NCI-H82 treated with DMSO at 0.1 percent for 48 hours (cell line): ENCODE measurements around the gene RET.

Experiments
- DNase-seq: peaks from one replicate; lab custom pipeline; 2025; ENCODE audit not compliant: unreplicated experiment; lab: John Stamatoyannopoulos, UW

Gene RET

DNA sequence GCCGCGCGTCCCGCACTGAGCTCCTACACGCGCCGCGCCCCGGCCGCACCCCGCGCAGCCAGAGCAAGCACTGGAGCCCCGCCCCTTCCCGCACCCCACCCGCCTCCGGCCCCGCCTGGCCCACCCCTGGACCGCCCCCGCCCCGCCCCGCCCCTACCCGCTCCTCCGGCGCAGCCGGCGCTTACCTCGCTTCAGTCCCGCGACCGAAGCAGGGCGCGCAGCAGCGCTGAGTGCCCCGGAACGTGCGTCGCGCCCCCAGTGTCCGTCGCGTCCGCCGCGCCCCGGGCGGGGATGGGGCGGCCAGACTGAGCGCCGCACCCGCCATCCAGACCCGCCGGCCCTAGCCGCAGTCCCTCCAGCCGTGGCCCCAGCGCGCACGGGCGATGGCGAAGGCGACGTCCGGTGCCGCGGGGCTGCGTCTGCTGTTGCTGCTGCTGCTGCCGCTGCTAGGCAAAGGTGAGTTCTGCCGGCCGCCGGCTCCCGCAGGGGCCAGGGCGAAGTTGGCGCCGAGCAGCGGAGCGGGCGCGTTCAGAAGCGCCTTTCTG is at the start of gene RET:
RET (plus strand) TSS at position 194 of the 545 bp plus-strand sequence; CDS start at position 384, 190 bp downstream.
- no peak for DNase-seq

DNA sequence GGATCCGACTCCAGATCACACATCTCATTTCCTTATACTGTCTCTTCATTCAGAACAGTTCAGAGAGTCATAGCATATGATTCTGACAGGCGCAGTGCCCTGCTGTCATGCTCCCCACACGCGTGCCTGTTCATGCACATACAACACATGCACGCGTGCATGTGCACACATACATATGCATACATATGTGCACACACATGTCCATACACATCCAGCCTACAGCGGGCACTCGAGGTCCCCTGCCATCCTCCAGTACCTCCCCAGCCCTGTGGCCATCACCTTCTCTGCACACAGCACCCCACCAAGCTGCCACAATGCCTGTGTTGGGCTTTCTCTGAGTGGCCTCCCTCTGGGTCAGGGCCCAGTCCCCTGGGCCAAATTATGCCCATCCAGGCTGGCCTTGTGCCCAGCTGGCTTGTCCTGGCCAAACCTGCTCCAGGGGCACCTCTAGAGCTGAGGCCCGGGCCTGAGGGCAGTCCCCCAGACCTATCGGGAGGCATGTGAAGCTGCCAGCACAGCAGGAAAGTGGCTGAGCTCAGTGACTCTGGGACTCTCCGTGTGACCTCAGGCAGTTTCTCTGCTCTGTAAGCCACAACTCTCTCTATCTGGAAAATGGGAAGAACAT is 49.4 kb upstream of the RET start:
- no peak for DNase-seq

DNA sequence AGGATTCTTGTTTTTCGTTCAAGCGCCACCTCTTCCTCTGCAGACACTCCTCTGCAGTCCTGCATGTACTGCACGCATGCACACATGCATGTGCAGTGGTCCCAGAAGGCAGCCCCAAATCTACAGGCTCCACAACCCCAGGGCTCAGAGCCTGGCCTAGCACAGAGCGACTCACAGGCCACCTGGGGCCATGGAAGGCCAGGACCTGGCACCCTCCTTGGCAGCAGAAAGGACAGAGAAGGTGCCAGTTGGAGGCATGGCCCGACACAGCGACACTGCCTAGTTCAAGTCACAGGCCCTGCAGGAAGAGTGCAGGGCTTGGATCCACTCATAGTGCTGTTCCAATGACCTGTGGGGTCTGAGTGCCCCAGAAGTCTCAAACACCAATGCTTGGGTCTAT is 48.7 kb upstream of the RET start:
- no peak for DNase-seq

DNA sequence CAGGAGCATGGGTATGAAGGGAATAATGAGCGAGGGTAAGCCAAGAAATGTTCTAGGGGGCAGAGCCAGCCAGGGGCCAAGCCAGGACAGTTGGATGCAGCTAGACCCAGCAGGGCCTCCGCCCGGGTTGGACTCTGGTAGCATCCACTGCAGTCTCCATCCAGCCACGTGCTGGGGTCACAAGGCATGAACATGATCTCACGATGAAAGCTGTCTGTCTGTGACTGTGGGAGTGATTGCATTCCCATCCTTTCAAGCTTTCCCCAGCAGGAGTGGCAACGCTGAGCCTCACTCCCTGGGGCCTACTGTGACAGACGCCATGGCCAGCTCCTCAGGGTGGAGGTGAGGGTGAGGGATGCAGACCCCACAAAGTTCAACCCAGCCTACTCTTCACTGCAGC is 47.8 kb upstream of the RET start:
- no peak for DNase-seq

DNA sequence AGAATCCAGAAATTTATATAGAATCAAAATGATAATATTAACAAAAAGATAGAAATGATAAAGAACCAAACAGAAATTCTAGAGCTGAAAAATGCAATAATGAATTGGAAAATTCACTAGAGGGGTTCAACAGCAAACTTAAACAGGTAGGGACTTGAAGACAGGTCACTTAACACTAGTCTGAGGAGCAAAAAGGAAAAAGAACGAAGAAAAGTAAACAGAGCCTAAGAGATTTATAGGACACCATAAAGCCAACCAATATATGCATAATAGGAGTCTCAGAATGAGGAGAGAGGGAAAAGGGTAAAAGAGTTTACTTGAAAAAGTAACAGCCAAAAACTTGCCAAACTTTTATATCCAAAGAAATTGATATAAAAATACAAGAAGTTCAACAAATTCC is 44.3 kb upstream of the RET start:
- DNase-seq = no peak

GRCh38 chr10:43035800-43036199 is 41.1 kb upstream of the RET start:
- DNase-seq = no peak

DNA sequence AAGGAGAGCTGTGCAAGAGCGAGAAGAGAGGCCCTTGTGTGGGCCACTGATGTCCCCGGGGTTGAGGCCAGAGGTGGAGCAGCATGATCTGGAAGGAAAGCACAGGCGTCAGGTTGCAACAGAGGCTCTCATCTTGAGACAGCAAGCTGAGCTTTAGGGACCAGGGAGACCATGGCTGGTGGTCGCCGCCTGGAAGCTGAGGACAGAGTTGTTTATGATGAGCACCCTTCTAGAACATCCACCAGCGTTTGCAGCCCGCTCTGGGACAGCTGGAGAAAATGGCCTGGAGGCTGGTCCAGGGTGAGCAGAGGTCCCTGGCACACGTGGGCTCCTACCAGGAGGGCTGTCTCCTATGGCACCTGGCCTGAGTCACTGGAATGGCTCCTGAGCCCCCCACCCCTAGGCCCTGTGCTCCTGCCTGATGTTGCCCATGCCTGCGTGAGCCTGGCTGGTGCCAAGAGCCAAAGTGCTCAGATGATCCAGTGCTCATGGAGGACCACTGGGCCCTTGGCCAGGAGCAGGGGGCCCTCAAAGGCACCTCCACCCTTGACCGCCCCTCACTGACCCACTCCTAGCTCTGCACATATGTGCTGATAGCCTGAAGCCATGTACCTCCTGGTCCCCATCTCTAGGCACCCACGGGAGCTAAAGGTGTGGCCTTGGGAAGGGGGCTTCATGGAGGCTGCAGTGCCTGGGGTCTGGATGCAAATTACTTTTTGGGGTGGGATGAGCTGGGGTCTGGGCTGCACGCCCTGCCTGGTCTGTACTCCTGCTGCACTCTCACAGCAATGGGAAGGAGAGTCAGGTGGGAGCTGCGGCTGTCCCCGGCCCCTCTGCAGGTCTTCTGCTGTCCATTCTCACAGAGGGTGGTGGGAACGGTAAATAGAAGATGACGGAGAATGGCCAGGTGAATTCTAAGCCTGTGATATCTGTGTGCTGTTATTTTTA is 40.1 kb upstream of the RET start:
- no peak for DNase-seq

- no peak for DNase-seq
These were observed 39.4 kb upstream of the RET start for GRCh38 chr10:43037440-43037839.

DNA sequence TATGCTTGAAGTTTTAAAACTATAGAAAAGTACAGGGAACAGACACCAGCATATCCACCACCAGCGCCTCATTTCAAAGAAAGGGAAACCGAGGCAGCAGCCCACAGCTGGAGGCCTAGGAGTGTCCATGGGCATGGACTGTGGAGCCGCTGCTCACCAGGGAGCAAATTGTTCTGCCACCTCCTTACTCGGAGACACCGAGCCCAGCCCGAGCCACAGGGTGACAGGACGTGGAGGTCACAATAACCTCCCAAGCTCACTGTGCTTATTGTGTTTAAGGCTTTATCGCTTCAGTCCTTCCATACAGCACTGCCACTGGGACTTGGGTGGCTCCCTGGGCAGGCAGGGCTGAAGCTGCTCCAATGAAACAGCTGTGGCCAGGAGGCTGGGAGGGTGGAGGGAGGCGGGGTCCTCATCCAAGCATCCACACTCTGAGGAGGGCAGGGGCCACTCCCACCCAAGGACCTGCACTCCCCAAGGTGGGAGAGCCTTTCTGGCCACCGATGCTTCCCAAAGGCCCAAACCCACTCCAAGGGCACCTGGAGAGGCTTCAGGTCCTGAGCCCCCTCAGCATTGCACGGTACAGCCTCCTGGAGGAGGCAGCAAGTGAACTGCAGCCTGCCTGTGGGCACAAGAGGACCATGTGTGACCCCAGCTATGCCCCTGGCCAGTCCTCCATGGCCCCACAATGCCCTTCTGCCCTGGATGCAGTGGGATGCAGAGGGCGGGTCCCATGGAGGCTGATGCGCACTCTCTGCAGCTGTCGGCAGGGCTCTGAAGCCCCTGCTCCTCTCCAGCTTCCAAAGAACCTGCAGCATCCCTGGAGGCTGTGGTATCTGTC is 38.7 kb upstream of the RET start:
- no peak for DNase-seq

GRCh38 chr10:43038783-43039623 is 37.9 kb upstream of the RET start:
- DNase-seq = no peak

DNA sequence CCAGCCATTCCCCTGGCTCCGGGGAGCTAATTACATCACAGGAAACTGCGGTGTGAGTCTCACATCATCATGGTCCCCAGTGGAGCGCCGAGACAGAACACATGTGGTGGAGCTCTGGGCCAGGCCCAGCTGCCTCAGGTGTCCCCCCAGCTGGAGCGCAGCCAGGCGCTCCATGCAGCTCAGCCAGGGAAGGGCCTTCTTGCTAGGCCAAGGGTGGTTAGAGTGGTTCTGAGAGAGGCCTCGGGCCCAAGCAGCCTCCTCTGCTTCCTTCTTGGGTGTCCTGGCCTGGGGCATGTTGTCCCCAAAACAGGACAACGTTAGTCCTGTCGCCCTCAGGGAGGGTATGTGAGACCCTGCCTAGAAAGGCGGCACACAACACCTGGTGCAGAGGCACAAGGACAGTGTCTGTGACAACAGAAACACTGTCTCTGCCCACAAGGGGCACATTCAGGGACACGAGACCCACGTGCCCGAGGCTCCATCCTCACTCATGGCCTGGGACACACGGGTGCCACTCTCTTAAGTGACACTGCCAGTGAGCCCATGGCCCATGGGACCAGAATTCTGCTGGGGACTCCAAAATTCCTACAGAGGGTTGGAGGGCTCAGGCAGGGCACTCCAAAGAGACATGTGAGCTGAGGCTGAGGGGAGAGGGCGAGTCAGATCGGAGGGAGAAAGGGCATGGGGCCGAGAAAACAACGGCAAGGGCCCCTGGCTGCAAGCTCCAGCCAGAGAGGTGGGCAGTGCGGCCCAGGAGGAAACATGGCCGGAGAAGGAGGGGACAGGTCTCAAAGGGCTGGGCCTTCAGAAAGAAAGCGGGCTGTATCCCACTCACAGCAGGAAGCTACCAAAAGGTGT is 37.0 kb upstream of the RET start:
- no peak for DNase-seq

- no peak for DNase-seq
These were observed 36.2 kb upstream of the RET start for GRCh38 chr10:43040482-43041256.

DNA sequence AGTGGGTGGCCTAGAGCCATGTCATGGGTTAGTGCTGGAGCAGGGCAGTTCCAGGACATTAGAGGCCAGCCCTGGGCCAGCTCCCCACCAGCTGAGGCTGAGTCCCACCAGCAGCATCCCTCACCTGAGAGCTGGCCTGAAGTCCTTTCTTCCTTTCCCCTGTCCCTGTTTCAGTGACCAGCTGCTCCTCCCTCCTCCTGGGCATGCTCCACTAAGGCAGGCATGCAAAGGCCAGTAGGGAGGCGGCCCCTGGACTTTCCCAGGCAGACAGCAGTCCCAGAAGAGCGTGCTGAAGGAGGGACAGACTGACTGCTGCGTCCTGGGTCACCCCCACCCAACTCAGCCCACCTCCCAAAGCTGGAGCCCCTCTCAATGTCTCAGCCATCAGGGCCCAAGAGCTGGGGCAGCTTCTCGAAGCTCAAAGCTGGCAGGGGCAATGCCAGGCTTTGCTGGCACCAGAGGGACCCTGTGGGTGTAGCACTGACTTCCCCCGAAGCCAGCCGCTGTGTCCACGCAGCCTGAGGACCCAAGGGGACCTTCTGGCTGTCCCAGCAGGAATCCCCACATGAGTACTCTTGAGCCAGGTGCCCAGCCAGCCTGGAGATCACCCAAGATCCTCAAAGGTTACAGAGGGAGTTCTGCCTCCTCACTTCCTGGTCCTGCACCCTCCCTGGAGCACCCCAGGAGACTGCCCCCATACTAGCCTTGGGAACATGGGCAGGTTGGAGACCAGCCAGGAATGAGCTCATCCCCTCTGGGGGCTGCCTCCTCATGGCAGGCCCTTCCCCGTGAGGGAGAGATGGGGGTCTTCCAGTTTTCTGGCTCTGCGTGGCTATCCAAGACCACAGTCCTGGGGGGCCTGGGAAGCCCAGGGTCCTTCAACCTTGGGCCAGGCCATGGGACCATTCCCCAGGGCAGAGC is 35.2 kb upstream of the RET start:
- DNase-seq = no peak

GRCh38 chr10:43042503-43043341 is 34.1 kb upstream of the RET start:
- DNase-seq = no peak

DNA sequence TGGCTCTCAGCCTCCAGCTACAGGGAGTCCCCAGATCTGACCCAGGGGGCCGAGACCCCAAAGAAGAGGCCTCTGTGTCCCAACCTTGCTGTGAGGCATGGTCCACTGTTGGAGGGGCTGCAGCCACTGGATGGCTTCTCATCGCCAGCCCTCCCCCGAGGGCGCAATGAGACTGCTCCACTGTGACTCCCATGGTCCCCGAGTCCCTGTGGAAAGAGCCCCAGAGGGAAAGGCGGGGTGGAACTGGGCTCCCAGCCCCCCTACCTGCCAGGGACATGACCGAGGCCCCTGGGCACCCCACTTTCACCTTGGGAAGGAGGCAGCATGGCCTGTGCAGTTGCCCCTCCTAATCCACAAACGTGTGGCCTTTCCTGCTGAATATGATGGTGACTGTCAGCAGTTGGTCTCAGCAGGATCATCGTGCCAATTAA is 33.5 kb upstream of the RET start:
- no peak for DNase-seq

DNA sequence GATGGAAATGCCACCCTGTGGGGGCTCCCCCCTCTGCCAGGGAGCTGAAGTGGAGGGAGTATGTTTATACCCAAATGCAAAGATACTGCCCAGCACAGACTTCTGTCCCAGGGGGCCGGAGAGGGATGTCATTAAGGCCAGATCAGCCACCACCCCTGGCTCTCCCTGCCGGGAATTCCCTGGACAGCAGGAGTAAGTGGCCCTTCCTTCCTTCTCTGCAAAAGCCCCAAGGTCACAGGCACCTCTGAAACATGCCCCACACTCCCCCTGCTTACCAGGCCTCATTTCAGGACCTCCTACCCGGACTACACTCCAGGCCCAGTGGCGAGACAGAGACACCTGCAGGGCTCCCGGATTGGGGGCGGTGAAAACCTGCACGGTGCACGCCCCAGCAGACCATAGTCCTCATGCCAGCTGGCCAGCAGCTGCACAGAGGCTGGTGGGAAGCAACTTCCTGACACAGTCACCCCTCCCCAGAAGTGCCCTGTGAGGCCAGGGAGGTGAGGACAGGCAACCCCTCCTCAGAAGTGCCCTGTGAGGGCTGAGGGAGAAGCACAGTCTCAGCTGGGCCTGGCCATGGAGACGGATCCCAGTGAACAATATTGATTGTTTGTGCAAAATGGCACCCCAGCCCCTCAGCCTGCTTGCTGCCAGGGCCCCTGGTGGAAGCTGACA is 33.0 kb upstream of the RET start:
- DNase-seq = no peak
